ENCODE data around the gene ADGRV1. TPM values are rescaled to one million over a fixed set of nuclear protein-coding genes. Genes with fewer than 3 reads are reported as not detected.

ADGRV1 gene
- total and polyA plus RNA-seq, 3 donors from 2014 or later, result 10.8 to 18.0 (median 12.6) TPM

DNA sequence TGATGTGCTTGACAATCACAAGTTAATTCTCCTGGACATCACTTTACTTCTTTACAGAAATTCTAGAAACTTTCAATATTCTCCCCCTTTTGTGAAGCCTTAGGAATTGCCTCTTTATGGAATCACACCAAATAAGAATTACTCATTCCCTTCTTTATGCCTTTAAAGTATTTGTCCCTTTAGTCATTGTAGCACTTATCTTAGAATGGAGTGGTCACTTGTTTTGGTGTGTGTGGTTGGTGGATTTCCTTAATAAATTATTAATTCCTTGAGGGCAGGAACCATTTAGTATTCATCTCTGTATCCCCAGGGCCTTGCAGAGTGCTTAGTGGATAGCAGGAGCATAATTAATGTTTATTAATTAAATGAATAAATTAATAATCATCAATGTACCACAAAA lies 517.5 kb downstream of the ADGRV1 start:
- TF ChIP-seq, protein P1, sequence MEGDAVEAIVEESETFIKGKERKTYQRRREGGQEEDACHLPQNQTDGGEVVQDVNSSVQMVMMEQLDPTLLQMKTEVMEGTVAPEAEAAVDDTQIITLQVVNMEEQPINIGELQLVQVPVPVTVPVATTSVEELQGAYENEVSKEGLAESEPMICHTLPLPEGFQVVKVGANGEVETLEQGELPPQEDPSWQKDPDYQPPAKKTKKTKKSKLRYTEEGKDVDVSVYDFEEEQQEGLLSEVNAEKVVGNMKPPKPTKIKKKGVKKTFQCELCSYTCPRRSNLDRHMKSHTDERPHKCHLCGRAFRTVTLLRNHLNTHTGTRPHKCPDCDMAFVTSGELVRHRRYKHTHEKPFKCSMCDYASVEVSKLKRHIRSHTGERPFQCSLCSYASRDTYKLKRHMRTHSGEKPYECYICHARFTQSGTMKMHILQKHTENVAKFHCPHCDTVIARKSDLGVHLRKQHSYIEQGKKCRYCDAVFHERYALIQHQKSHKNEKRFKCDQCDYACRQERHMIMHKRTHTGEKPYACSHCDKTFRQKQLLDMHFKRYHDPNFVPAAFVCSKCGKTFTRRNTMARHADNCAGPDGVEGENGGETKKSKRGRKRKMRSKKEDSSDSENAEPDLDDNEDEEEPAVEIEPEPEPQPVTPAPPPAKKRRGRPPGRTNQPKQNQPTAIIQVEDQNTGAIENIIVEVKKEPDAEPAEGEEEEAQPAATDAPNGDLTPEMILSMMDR (IDR thresholded peaks at IDR 0.05), result no peak
- no peak for TF ChIP-seq POLR2A (IDR thresholded peaks at IDR 0.05)
- H3K27me3 ChIP-seq, result no peaks in the 10 kb centered on the region
- no peak overlapping the region for H3K27ac ChIP-seq
- no peaks in the 10 kb centered on the region for H3K36me3 ChIP-seq (ENCODE audit: low read depth, missing control alignments)
- no peaks in the 10 kb centered on the region for H3K4me1 ChIP-seq
- no peaks in the 10 kb centered on the region for H3K9me3 ChIP-seq
- DNase-seq, result no peak
- no peak overlapping the region for H3K4me3 ChIP-seq
- intact Hi-C loops (cut with DNase I; ENCODE audit: low total_unique reads), result no loop called here

DNA sequence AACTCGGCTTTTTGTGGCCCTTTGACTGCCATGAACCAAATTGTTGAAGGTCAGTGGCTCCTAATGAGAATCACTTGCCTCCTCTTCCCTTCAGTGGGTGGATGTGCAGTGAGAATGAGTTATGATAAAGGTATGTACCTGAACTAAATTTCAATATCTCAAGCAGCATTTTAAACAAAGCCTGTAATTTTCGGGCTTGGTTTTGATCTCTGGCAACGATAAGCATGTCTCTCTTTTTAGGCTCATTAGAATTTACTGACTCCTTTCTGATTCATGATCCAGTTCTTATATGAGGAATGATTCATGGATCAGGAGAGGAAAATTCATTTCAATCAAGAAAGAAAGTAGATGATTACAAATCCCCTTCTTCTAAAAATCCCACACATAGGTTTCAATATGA lies 519.0 kb downstream of the ADGRV1 start:
- no peak for DNase-seq
- intact Hi-C loops (cut with DNase I; ENCODE audit: low total_unique reads), result no loop called here
- 95 to 98% methylated on average over 3 of the region's 3 CpGs for WGBS, 2 donors
- Histone ChIP-seq H3K4me1 (no peaks in the 10 kb centered on the region), H3K36me3 (ENCODE audit: low read depth, missing control alignments) (no peaks in the 10 kb centered on the region), H3K27me3 (no peaks in the 10 kb centered on the region), H3K4me3 (no peak overlapping the region), H3K9me3 (no peaks in the 10 kb centered on the region), H3K27ac (no peak overlapping the region)
- TF ChIP-seq, protein P1 (IDR thresholded peaks at IDR 0.05), result no peak
- TF ChIP-seq POLR2A (IDR thresholded peaks at IDR 0.05), result no peak

DNA sequence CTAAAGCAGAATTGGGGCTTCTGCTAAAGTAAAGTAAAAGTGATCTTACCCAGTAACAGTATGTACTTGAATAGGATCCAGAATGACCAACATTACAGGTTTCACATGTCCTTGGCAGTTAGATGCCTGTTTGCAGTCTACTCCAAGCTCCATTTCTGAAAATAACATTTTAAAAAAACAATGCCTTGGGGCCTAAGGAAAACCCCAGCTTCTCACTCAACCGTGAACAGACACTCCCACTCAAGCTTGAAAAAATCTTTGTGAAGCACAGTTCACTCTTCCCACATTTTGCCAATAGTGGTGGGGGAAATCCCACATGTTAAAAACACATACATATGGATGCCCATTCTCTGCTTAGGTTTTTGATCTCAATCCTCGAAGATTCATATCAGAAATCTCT lies 520.4 kb downstream of the ADGRV1 start:
- Histone ChIP-seq H3K27ac (peak overlapping the region in 1 of 2 donors; percentile 5), H3K4me3 (no peak overlapping the region), H3K9me3 (no peaks in the 10 kb centered on the region), H3K4me1 (no peaks in the 10 kb centered on the region), H3K36me3 (ENCODE audit: low read depth, missing control alignments) (no peaks in the 10 kb centered on the region), H3K27me3 (no peaks in the 10 kb centered on the region)
- no peak for DNase-seq
- intact Hi-C loops (cut with DNase I; ENCODE audit: low total_unique reads), result no loop called here
- WGBS, 2 donors, result 35 to 36% methylated on average over 2 of the region's 2 CpGs
- TF ChIP-seq POLR2A (IDR thresholded peaks at IDR 0.05), result no peak

DNA sequence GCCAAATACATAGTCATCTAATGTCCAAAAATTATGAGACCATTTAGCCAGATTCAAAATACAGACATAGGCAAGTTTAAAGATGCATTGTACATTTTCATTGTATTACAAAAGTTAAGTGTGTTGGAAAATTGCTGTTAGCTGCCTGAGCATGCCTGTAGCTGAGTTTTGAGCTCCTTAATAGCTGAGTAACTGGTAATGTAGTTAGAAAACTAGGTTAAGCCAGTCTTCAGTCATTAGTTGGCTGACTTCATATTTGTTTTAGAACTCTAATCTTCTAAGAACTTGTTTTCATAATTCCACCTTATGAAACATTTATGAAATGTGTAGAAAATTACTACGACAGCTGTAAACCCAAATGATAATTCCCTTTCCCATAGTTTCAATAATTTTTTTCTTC lies 531.2 kb downstream of the ADGRV1 start:
- Histone ChIP-seq H3K27me3 (no peaks in the 10 kb centered on the region), H3K36me3 (ENCODE audit: low read depth, missing control alignments) (no peaks in the 10 kb centered on the region), H3K9me3 (no peaks in the 10 kb centered on the region), H3K4me3 (no peak overlapping the region), H3K4me1 (no peaks in the 10 kb centered on the region), H3K27ac (no peak overlapping the region)
- no peak for TF ChIP-seq POLR2A (IDR thresholded peaks at IDR 0.05)
- TF ChIP-seq, protein P1 (IDR thresholded peaks at IDR 0.05), result no peak
- 90 to 93% methylated on average over 1 of the region's 1 CpG for WGBS, 2 donors
- DNase-seq, result no peak
- intact Hi-C loops (cut with DNase I; ENCODE audit: low total_unique reads), result loop anchor here (10.0 kb wide), 1 partner anchor 155 kb away; no protein-coding TSS in a partner anchor

DNA sequence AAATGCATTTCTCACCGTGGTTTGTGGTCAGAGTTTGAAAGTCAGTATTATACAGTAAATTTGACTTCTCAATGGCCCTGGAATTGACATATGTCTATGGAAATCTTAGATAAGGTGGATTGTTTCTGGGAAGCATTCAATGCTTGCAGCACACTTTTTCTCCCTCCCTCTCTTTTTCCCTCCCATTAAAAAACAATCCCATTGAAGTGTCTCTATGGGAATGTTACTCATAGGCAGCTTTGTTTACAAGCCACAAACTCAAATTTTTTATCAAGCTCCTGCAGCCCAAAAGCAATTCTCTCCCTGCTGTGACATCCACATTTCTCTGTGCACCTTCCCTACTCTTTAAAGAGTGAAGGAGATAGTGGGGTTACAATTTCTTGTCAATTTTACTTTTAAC lies 532.4 kb downstream of the ADGRV1 start:
- no peaks in the 10 kb centered on the region for H3K9me3 ChIP-seq
- H3K27ac ChIP-seq, result no peak overlapping the region
- intact Hi-C loops (cut with DNase I; ENCODE audit: low total_unique reads), result loop anchor here (10.0 kb wide), 1 partner anchor 156 kb away; no protein-coding TSS in a partner anchor
- H3K36me3 ChIP-seq (ENCODE audit: low read depth, missing control alignments), result no peaks in the 10 kb centered on the region
- TF ChIP-seq, protein P1 (IDR thresholded peaks at IDR 0.05), result no peak
- TF ChIP-seq POLR2A (IDR thresholded peaks at IDR 0.05), result no peak
- H3K4me1 ChIP-seq, result no peaks in the 10 kb centered on the region
- WGBS, 2 donors, result 74 to 75% methylated on average over 1 of the region's 1 CpG
- no peak overlapping the region for H3K4me3 ChIP-seq
- DNase-seq, result no peak
- H3K27me3 ChIP-seq, result no peaks in the 10 kb centered on the region
